ENCODE data around the gene ZMYND10. TPM values are rescaled to one million over a fixed set of nuclear protein-coding genes. Genes with fewer than 3 reads are reported as not detected.

The ZMYND10 gene
- total RNA-seq, 1 experiment from 2014 or later = 0.67 TPM

DNA sequence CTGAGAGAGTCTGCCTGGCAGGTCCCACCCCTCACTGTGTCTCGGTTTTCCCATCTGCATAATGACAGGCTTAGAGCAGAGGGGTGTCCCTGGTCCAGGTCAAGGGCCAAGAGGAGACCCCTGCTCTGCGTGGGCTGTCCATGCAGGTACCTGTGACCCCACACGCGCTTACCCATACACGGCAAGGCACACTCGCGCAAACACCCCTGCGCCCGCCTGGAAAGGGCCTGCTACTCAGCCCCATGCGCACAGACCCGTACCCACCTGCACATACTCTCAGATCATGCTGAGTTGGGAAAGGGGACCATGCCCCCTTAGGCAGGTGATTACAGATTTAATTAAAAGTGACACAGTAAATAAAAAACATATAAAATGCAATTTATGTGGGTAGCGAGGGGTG, 37.2 kb upstream of the ZMYND10 start:
- no peak for DNase-seq (ENCODE audit: low spot score)
- Histone ChIP-seq H3K4me1 (ENCODE audit: insufficient read depth, low read length, poor library complexity, severe bottlenecking) (no peaks in the 10 kb centered on the region), H3K27me3 (replicated peaks; ENCODE audit: insufficient read depth, low read depth, low read length, poor library complexity) (no peaks in the 10 kb centered on the region), H3K27ac (ENCODE audit: low read depth, low read length, poor library complexity, severe bottlenecking) (no peak overlapping the region), H3K36me3 (ENCODE audit: insufficient read depth, low read length, poor library complexity, severe bottlenecking) (no peaks in the 10 kb centered on the region), H3K9me3 (ENCODE audit: low read depth, low read length, poor library complexity, severe bottlenecking) (no peaks in the 10 kb centered on the region), H3K4me3 (ENCODE audit: low read depth, low read length, poor library complexity, severe bottlenecking) (no peak overlapping the region)
- ChIA-PET CTCF (no interaction called here), POLR2A (ENCODE audit: low non-redundant PET) (no interaction called here)
- no TSS peak for BruUV-seq (replicated peaks)
- intact Hi-C loops (cut with micrococcal nuclease; ENCODE audit: unreplicated experiment) = no loop called here
- TF ChIP-seq, protein P1, sequence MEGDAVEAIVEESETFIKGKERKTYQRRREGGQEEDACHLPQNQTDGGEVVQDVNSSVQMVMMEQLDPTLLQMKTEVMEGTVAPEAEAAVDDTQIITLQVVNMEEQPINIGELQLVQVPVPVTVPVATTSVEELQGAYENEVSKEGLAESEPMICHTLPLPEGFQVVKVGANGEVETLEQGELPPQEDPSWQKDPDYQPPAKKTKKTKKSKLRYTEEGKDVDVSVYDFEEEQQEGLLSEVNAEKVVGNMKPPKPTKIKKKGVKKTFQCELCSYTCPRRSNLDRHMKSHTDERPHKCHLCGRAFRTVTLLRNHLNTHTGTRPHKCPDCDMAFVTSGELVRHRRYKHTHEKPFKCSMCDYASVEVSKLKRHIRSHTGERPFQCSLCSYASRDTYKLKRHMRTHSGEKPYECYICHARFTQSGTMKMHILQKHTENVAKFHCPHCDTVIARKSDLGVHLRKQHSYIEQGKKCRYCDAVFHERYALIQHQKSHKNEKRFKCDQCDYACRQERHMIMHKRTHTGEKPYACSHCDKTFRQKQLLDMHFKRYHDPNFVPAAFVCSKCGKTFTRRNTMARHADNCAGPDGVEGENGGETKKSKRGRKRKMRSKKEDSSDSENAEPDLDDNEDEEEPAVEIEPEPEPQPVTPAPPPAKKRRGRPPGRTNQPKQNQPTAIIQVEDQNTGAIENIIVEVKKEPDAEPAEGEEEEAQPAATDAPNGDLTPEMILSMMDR (conservative IDR thresholded peaks at IDR 0.05; ENCODE audit: low read depth, low read length) = no peak
- TF ChIP-seq EZH2 (IDR thresholded peaks at IDR 0.05; ENCODE audit: borderline replicate concordance, low read depth, low read length, poor library complexity, severe bottlenecking) = no peak

DNA sequence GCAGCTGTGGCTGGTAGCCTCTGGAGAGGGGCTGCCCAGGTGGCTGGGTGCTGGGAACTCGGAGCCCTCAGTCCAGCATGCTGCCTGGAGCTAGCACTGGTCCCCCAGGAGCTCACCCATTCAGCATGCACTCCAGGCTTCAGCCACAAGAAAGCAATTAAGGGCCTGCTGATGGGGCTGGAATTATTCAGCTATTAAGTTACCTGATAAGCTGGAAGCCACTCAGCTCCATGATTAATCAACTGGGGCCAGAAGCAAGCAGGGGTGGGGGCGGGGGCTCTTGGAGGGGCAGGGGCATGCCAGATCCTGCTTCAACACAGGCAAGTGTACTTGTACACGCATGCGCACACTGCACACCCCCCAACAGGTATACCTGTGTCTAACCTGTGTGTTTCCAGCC, 35.9 kb upstream of the ZMYND10 start:
- no peaks in the 10 kb centered on the region for H3K4me1 ChIP-seq (ENCODE audit: insufficient read depth, low read length, poor library complexity, severe bottlenecking)
- intact Hi-C loops (cut with micrococcal nuclease; ENCODE audit: unreplicated experiment) = no loop called here
- CTCF ChIA-PET = no interaction called here

DNA sequence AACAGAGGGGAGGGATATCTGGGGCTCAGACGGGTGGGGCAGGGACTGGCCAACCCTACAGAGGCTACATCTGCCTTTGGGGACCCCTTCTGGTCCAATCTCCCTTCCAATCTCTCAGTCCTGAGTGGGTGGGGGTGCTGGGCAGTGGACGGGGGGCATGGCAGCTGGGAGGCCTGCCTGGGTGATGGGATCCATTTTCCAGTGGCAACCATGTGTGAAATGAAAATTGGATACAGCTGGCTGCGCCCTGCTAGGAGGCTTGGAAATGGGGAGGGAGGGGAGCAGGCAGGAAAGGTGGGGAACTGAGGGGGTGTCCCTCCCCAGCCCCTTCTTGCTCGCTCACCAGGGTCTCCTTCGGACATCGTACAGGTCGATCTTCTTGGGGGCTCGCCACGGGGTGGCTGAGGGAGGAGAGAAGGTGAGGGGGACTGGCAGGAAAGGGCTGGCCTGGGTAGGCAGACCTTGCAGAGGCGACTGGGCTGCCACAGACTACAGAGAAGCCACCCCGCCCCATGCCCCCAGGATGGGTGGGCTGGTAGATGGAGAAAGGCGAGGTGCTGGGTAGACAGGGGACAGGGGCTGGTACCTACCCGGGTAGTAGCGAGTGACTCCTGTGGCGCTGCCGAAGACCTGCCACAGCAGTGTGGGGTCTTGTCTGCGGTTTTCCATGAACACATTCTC, 35.0 kb upstream of the ZMYND10 start:
- TF ChIP-seq EZH2 (IDR thresholded peaks at IDR 0.05; ENCODE audit: borderline replicate concordance, low read depth, low read length, poor library complexity, severe bottlenecking) = no peak
- TF ChIP-seq, protein P1 (conservative IDR thresholded peaks at IDR 0.05; ENCODE audit: low read depth, low read length) = no peak
- CTCF ChIA-PET = no interaction called here
- H3K4me1 ChIP-seq (ENCODE audit: insufficient read depth, low read length, poor library complexity, severe bottlenecking) = no peaks in the 10 kb centered on the region
- no peaks in the 10 kb centered on the region for H3K27me3 ChIP-seq (replicated peaks; ENCODE audit: insufficient read depth, low read depth, low read length, poor library complexity)
- no TSS peak for BruUV-seq (replicated peaks)
- no peak overlapping the region for H3K27ac ChIP-seq (ENCODE audit: low read depth, low read length, poor library complexity, severe bottlenecking)
- POLR2A ChIA-PET (ENCODE audit: low non-redundant PET) = no interaction called here
- intact Hi-C loops (cut with micrococcal nuclease; ENCODE audit: unreplicated experiment) = no loop called here
- no peak overlapping the region for H3K4me3 ChIP-seq (ENCODE audit: low read depth, low read length, poor library complexity, severe bottlenecking)
- no peaks in the 10 kb centered on the region for H3K36me3 ChIP-seq (ENCODE audit: insufficient read depth, low read length, poor library complexity, severe bottlenecking)
- DNase-seq (ENCODE audit: low spot score) = no peak
- H3K9me3 ChIP-seq (ENCODE audit: low read depth, low read length, poor library complexity, severe bottlenecking) = no peaks in the 10 kb centered on the region

More for the DNA sequence above, 35.9 kb upstream of the ZMYND10 start:
- H3K4me3 ChIP-seq (ENCODE audit: low read depth, low read length, poor library complexity, severe bottlenecking) = no peak overlapping the region
- BruUV-seq (replicated peaks) = no TSS peak
- POLR2A ChIA-PET (ENCODE audit: low non-redundant PET) = no interaction called here
- no peak for DNase-seq (ENCODE audit: low spot score)
- H3K27me3 ChIP-seq (replicated peaks; ENCODE audit: insufficient read depth, low read depth, low read length, poor library complexity) = no peaks in the 10 kb centered on the region
- no peaks in the 10 kb centered on the region for H3K36me3 ChIP-seq (ENCODE audit: insufficient read depth, low read length, poor library complexity, severe bottlenecking)
- no peak for TF ChIP-seq EZH2 (IDR thresholded peaks at IDR 0.05; ENCODE audit: borderline replicate concordance, low read depth, low read length, poor library complexity, severe bottlenecking)
- TF ChIP-seq, protein P1 (conservative IDR thresholded peaks at IDR 0.05; ENCODE audit: low read depth, low read length) = no peak
- H3K9me3 ChIP-seq (ENCODE audit: low read depth, low read length, poor library complexity, severe bottlenecking) = no peaks in the 10 kb centered on the region
- no peak overlapping the region for H3K27ac ChIP-seq (ENCODE audit: low read depth, low read length, poor library complexity, severe bottlenecking)

Measured in A673 (cell line).